NCI-H2029 (cell line): Measurements from ENCODE around the gene MND1.
"Not testable (repeated sequence)": the region's sequence is repeated elsewhere in the genome, so short reads cannot be mapped to it uniquely, and the experiment has no call there.

ENCODE experiments used
- DNase-seq: peaks from one replicate; lab custom pipeline; 2025; lab: John Stamatoyannopoulos, UW

The MND1 gene

GRCh38 chr4:153403726-153404125 is 59.2 kb downstream of the MND1 start:
- no peak for DNase-seq

DNA sequence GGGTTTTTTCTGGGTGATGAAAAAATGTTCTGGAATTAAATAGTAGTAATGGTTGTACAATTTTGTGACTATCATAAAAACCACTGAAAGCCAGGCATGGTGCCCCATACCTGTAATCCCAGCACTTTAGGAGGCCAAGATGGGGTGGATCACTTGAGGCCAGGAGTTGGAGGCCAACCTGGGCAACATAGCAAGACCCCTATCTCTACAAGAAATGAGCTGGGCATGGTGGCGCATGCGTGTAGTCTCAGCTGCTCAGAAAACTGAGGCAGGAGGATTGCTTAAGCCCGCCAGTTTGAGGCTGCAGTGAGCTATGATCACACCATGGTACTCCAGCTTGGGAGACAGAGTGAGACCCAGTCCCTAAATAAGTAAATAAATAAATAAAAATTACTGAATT is 63.4 kb downstream of the MND1 start:
- no peak for DNase-seq

DNA sequence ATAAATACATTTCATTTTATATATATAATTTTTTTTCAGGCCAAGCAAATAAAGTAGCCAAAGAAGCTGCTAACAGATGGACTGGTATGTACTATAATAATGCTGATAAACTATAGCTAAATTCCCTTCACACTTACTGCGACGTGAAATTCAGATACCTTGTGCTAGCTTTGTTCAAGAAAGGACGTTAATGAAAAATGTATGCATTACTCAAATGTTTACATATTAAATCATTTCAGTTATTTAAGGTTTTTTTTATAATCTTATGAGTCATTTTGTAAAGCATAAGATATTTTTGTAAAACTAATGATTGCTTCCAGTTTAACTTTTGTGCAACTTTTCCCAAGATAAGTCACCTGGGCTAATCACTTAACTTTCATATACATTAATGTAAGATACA is 64.4 kb downstream of the MND1 start:
- no peak for DNase-seq

DNA sequence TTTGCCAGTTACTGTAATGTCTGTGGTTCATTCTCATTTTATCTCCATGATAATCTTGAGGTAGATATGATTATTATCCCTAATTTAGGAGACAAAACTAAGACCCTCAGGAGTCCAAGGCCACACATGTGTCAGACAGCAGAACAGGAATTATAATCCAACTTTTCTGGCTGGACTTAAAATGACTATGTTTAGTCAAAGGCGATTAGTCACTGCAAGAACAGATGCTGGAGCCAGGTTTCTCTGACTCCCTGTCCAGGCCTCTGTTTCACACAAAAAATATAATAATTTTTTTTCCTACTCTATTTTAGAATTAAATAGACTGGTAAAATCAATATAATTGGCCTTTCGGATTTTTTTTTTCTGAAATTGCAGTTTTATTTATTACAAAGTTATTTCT is 64.9 kb downstream of the MND1 start:
- DNase-seq: no peak

DNA sequence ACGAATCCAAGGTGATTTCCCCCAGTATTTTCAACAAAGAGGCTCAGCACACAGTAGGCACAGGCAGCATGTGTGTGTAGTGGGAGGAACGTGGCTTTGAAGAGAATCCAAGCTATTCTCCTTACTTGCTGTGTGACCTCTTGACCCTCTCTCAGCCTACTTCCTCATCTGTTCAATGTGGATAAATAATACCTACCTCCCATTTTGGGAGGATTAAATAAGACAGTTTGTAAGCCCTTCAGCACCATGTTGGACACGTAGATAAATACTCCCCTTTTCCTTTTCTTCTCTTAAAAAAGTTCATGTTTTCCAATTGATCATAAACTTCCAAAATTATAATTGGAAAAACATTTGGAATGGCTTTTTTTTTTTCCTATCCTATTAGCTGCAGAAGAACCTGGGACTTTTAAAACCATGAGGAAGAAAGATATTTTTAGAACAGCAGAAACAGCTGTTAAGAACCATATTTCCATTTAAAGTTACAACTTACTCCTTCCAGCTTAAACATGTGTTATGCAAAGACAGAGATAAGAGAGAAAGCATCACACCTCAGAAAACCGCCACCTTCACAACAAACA is 65.5 kb downstream of the MND1 start:
- no peak for DNase-seq

GRCh38 chr4:153413842-153414241 is 69.4 kb downstream of the MND1 start:
- DNase-seq: no peak

GRCh38 chr4:153416456-153416855 is 72.0 kb downstream of the MND1 start:
- DNase-seq: not testable (repeated sequence)

GRCh38 chr4:153418121-153418520 is 73.6 kb downstream of the MND1 start:
- DNase-seq: no peak

GRCh38 chr4:153418558-153418957 is 74.1 kb downstream of the MND1 start:
- DNase-seq: no peak

GRCh38 chr4:153419029-153419428 is 74.5 kb downstream of the MND1 start:
- no peak for DNase-seq

- no peak for DNase-seq
Measured at GRCh38 chr4:153419673-153420278, 75.3 kb downstream of the MND1 start.

DNA sequence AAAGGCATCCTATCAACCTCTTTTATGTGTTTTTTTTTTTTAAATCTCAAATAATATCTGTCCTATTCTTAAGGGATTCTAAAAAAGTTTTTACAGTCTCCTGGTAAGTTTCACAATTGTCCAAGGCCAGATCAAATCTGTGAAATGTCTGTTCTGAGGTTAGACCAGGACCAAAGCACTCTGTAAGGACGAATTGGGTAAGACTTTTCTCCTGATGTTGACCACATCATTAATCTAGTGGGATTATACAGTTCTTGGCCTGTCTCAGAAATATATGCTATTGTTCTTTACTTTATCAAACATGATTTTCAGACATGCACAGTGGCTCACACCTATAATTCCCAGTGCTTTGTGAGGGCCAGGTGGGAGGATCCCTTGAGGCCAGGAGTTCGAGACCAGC is 75.9 kb downstream of the MND1 start:
- DNase-seq: no peak

GRCh38 chr4:153421941-153422340 is 77.5 kb downstream of the MND1 start:
- DNase-seq: no peak

DNA sequence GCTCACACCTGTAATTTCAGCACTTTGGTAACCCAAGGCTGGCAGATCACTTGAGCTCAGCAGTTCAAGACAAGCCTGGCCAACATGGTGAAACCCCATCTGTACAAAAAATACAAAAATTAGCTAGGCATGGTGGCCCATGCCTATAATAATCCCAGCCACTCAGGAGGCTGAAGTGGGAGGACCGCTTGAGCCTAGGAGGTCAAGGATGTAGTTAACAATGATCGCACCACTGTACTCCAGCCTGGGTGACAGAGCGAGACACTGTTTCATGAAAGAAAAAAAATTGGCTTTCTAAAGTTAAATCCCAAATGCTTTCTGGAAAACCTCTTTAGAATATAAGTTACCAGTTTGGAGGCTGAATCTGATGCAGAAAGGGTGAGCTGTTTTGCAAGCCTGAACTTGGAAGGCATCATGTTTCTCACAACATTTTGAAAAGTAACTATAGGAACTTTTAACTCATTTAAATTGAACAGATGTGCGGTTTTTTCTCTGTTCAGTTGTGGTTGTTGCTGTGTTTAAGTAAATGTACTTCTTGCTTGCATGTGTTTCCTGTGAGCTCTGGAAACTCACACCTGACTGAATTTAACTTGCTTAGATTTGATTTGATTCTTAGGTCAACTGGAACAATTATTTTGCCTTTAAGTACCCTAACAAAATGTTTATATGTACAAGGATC is 81.9 kb downstream of the MND1 start:
- DNase-seq: no peak

- no peak for DNase-seq
Measured at GRCh38 chr4:153427363-153428071, 83.0 kb downstream of the MND1 start.

GRCh38 chr4:153428941-153429475 is 84.5 kb downstream of the MND1 start:
- no peak for DNase-seq

GRCh38 chr4:153432965-153433753 is 88.7 kb downstream of the MND1 start:
- DNase-seq: peak; percentile 54

DNA sequence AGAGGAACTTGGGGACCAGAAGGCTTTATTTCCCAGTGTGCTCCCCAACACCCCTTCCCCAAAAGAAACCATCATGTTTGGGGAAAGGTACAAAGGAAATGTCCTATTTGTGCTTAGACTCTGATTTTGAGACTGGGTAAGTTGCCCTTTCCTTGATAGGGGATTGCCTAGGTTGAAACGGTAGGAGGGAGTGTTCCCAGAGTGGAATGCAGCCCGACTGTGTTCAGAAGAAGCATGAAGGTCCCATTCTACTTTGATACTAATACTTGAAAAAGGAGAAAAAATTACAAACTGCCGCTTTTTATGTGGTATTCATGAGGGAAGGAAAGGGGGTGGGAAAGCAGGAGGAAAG is 89.2 kb downstream of the MND1 start:
- DNase-seq: no peak

DNA sequence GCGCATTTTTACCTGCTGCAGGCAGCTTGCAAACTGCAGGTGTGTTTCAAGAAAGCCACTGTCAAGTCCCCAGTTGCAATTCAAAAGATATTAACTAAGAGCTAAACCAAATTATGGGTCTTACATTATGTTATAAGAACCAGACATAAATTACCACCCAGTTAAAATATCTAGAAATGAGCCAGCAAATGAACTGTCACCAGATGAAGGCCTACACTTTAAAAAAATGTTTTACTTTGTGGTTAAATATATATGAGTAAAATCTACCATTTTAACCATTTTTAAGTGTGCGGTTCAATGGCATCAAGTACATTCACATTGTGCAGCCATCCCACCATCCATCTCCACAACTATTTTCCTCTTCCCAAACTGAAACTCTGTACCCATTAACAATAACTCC is 89.7 kb downstream of the MND1 start:
- DNase-seq: no peak

- DNase-seq: no peak
Measured at GRCh38 chr4:153438916-153439756, 94.6 kb downstream of the MND1 start.

- DNase-seq: no peak
Measured at GRCh38 chr4:153439831-153440230, 95.3 kb downstream of the MND1 start.
